Skeletal muscle tissue (tissue), 4 donors: Measurements from ENCODE around the gene CACNG4. TPM values are rescaled to one million over a fixed set of nuclear protein-coding genes. Genes with fewer than 3 reads are reported as not detected.

ENCODE experiments used
- H3K27ac ChIP-seq: one replicate; pipeline ENCODE4 v1.7.0; 2013; ENCODE audit warnings: mild to moderate bottlenecking, low read depth, low read length, inconsistent platforms
- H3K27me3 ChIP-seq, 3 donors: one replicate each; pipeline ENCODE4 v1.7.0; 2013; ENCODE audit warnings: low read length in 3 of 3; ENCODE audit not compliant: control insufficient read depth in 3 of 3, insufficient read depth in 3 of 3
- H3K36me3 ChIP-seq, 3 donors: one replicate each; pipeline ENCODE4 v1.7.0; 2013; ENCODE audit warnings: low read length in 3 of 3; ENCODE audit not compliant: control insufficient read depth in 3 of 3, insufficient read depth in 3 of 3
- H3K4me1 ChIP-seq, 3 donors: one replicate each; pipeline ENCODE4 v1.7.0; 2013; ENCODE audit warnings: low read length in 3 of 3, mild to moderate bottlenecking in 3 of 3; ENCODE audit not compliant: control insufficient read depth in 3 of 3, insufficient read depth in 3 of 3
- H3K4me3 ChIP-seq, 3 donors: one replicate each; pipeline ENCODE4 v1.7.0; 2013; ENCODE audit warnings: low read length in 3 of 3
- H3K9ac ChIP-seq, 3 donors: one replicate each; pipeline ENCODE4 v1.7.0; 2013; ENCODE audit warnings: low read length in 3 of 3, mild to moderate bottlenecking in 3 of 3, moderate library complexity in 2 of 3, low read depth in 1 of 3
- H3K9me3 ChIP-seq, 3 donors: one replicate each; pipeline ENCODE4 v1.7.0; 2013; ENCODE audit warnings: low read length in 3 of 3; ENCODE audit not compliant: control insufficient read depth in 3 of 3
- total RNA-seq: library from RNA; depleted of rRNA; stranded (reverse); fragments of >200 nt; gene quantifications from one replicate; pipeline ENCODE4 v1.2.3, GENCODE V29; 2014
- donor health status: Osteomylitis.

CACNG4 gene
- total RNA-seq, 1 donor from 2014 or later: 1.6 TPM

DNA sequence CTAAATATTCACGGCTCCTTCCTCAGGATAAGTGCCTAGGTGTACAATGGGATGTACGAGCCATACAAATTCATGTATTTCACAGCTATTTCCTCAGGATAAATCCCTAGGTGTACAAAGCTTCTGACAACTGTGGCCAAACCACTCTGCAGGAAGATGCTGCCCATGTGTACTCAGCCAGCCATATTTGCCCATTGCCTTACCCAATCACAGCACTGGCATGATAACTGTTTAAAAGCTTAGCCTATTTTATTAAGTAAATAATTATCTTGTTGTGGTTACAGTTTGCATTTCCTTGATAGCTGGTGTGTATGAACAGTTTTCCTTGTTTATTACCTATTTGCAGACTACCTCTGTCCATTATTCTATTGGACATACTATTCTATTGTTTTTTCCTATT is 115.0 kb downstream of the CACNG4 start:
- Histone ChIP-seq H3K9me3 (no peaks in the 10 kb centered on the region), H3K27me3 (no peaks in the 10 kb centered on the region), H3K27ac (no peak overlapping the region), H3K36me3 (peaks cover 4 to 14% (median 10%) of the 10 kb centered on the region in 3 donors), H3K4me3 (no peak overlapping the region), H3K9ac (no peak overlapping the region), H3K4me1 (peaks cover 0 to 14% (median 5%) of the 10 kb centered on the region in 3 donors)

DNA sequence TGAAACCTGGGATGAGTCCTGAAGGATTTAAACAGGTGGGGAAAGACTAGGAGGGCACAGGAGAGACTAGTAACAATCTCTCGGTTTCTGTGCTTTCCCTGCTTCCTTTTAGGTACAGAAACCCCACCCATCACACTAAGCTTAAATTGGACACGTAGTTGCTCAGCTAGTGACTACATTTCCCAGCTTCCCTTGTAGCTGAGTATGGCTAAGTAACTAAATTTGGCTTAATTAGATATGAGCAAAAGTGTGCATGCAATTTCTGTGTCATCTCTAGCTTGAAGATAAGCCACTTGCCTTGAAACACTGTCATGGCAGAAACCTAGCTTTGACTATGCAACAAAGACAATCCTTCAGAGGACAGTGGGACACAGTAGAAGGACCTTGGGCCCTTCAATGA is 116.3 kb downstream of the CACNG4 start:
- Histone ChIP-seq H3K36me3 (peaks cover 4 to 14% (median 10%) of the 10 kb centered on the region in 3 donors), H3K4me1 (peaks cover 0 to 14% (median 5%) of the 10 kb centered on the region in 3 donors), H3K9me3 (no peaks in the 10 kb centered on the region), H3K27ac (no peak overlapping the region), H3K4me3 (no peak overlapping the region), H3K9ac (no peak overlapping the region), H3K27me3 (no peaks in the 10 kb centered on the region)

DNA sequence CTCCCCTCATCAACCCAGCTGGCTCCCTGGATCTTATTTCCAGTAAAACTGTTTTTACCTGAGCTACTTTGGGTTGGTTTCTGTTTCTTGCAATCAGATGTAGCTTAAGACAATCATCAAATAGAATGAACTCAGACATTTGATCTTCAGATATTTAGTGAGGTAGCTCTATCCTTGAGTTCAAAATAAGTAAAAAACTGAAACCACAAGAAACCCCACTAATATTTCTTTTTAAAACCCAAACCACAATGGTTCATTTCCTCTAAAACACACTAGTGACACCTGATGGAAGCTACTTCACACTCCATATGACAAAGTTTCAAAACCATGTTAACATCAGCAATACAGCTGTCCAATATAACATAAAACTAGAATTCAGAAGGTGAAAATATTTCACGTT is 117.6 kb downstream of the CACNG4 start:
- H3K4me1 ChIP-seq: peaks cover 0 to 6% (median 5%) of the 10 kb centered on the region in 3 donors
- no peak overlapping the region for H3K27ac ChIP-seq
- no peaks in the 10 kb centered on the region for H3K9me3 ChIP-seq
- H3K4me3 ChIP-seq: no peak overlapping the region
- H3K36me3 ChIP-seq: peaks cover 7 to 21% (median 11%) of the 10 kb centered on the region in 3 donors
- no peaks in the 10 kb centered on the region for H3K27me3 ChIP-seq
- H3K9ac ChIP-seq: no peak overlapping the region

Other genes starting within 250 kb of the CACNG4 start
- gene CACNG5, start 129.6 kb upstream of the CACNG4 start, total RNA-seq: 0.52 TPM
- gene CACNG1, start 79.8 kb downstream of the CACNG4 start, total RNA-seq: 43.3 TPM